ENCODE results near the gene PHGDH.

The PHGDH gene

DNA sequence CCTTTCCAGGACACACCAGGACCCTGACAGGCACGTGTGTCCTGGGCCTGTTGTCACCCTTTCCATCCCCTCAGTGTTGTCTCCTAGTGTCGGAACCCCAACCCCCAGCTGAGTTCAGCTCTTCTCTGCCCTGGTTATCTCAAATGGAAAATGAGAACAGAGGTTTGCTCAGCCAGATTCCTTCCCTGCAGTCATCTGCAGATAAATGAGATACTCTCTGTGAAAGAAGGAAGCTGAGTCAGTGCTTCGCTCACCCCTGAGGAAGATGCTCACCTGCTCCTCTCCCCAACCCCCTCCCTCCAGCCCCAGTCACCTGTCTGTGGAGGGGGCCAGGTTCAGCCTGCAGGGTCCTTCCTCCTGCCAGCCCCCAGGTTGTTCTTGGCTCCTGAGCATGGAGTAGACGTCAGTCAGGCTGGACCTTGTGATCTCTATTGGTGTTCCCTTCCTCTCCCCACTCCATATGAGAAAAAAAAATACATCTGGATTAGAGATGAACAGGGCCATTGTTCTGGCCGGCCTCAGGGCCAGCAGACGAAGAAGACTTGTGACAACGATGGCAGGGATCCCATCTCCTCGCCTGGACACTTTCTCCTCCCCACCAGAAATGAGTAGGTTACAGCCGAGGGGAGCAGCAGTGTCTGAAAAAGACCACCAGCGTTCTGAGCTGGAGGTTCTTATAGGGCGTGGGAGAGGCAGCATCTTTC lies 20.9 kb downstream of the PHGDH start:
- DNase-seq (ENCODE audit: low read depth in 2 of 2), result no peak

GRCh38 chr1:119733754-119734153 lies 22.0 kb downstream of the PHGDH start:
- no peak for DNase-seq (ENCODE audit: low read depth in 2 of 2)

DNA sequence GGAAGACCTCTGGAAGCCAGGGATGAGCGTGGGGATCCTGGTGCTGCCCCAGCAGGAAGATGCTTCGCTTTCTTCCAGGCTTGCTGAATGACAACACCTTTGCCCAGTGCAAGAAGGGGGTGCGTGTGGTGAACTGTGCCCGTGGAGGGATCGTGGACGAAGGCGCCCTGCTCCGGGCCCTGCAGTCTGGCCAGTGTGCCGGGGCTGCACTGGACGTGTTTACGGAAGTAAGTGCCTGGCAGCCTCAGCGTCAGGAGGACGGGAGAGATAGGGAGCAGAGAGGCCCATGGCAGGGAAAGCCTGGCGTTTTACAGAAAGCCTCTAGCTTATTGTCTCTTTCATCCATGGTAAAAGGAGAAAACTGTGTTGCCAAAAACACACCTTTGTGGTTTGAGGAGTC lies 23.5 kb downstream of the PHGDH start:
- DNase-seq (ENCODE audit: low read depth in 2 of 2), result no peak

GRCh38 chr1:119736649-119737039 lies 24.9 kb downstream of the PHGDH start:
- DNase-seq (ENCODE audit: low read depth in 2 of 2), result no peak

GRCh38 chr1:119737040-119737682 lies 25.4 kb downstream of the PHGDH start:
- DNase-seq (ENCODE audit: low read depth in 2 of 2), result no peak

- DNase-seq (ENCODE audit: low read depth in 2 of 2), result no peak
Observed at GRCh38 chr1:119738100-119738720, 26.5 kb downstream of the PHGDH start.

- no peak for DNase-seq (ENCODE audit: low read depth in 2 of 2)
Observed at GRCh38 chr1:119739150-119739549, 27.4 kb downstream of the PHGDH start.

- no peak for DNase-seq (ENCODE audit: low read depth in 2 of 2)
Observed at GRCh38 chr1:119740261-119740660, 28.5 kb downstream of the PHGDH start.

DNA sequence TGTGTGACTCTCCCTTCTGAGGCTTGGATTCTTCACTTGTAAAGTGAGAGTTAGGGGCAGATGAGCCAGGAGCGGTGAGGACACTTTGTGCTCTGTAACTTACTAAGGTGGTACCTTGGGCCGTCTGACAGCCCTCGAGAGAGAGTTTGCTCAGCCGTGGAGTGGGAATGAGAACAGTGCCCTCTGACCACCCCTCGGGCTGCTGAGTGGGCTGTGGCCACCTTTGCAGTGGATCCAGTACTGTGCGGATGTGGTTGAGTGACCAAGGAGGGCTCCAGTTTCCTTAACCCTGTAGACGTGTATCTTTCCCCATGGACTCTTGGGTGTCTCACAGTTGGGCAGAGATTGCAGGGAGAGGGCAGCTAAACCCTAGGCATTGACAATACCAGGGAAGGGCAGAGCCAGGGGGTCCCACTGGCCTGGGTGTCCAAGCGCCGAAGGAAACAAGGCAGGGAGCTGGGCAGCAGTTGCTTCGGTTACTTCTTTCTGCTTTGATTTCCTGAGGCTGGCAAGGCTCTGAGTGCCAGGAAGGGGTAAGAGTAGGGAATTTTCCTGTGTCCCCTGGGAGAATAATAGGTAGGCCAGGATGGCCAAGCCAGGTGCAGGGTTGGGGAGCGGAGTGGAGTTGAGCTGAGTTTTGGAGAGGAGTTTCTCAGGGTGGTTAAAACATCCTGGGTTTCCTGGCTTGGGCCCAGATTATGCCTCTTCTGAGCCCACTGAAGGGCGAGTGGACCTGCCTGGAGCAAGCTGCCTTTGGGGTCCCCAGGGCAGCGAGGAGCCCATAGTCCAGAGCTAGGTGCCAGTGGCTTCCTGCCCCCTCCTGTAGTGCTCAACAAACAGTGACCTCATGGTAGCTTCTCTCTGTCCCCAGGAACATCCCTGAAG lies 29.4 kb downstream of the PHGDH start:
- no peak for DNase-seq (ENCODE audit: low read depth in 2 of 2)

DNA sequence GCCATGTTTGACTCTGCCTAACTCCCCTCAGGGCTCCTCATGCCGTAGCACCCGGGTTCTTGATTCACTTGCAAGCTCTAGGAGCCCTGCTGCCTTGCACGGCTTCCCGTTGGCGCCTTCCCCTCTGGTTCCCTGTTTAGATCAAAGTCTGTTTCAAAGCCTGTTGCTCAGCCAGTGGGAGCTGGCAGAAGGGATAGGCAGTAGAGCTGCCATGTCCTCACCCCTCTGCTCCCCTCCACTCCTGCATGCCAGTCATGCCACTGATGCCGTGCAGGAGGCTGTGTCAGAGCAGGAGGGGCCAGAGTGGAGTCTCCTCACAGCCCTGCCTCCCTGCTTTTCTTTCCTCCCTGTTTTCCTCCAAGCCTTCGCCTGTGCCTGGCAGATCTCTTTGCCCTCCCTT lies 30.5 kb downstream of the PHGDH start:
- no peak for DNase-seq (ENCODE audit: low read depth in 2 of 2)

GRCh38 chr1:119742677-119743076 lies 30.9 kb downstream of the PHGDH start:
- DNase-seq (ENCODE audit: low read depth in 2 of 2), result no peak

DNA sequence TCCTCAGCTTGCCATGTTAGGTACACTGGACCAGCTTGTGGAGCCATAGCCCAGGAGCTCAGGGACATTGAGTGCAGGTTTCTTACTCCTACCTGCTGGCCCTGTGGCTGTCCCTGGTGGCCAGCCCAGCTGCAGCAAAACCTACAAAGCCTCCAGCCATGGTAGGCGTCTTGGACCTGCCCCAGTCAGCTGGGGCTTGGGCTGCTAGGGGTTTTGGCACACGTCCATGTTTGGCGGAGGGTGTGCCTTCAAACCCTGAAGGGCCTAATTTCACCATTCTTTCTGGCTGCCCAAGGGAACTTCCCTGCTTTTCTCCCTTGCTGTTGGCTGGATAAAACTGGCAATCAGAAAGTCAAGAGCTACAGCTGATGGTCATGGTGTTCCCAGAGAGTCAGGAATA lies 31.6 kb downstream of the PHGDH start:
- no peak for DNase-seq (ENCODE audit: low read depth in 2 of 2)

GRCh38 chr1:119743776-119744597 lies 32.3 kb downstream of the PHGDH start:
- no peak for DNase-seq (ENCODE audit: low read depth in 2 of 2)

GRCh38 chr1:119744598-119744942 lies 32.8 kb downstream of the PHGDH start:
- no peak for DNase-seq (ENCODE audit: low read depth in 2 of 2)

GRCh38 chr1:119745034-119745433 lies 33.3 kb downstream of the PHGDH start:
- DNase-seq (ENCODE audit: low read depth in 2 of 2), result no peak

GRCh38 chr1:119747451-119747850 lies 35.7 kb downstream of the PHGDH start:
- no peak for DNase-seq (ENCODE audit: low read depth in 2 of 2)

GRCh38 chr1:119748040-119748439 lies 36.3 kb downstream of the PHGDH start:
- DNase-seq (ENCODE audit: low read depth in 2 of 2), result no peak

GRCh38 chr1:119752592-119752991 lies 40.9 kb downstream of the PHGDH start:
- DNase-seq (ENCODE audit: low read depth in 2 of 2), result no peak

GRCh38 chr1:119758584-119758983 lies 46.9 kb downstream of the PHGDH start:
- no peak for DNase-seq (ENCODE audit: low read depth in 2 of 2)

GRCh38 chr1:119762409-119762808 lies 50.7 kb downstream of the PHGDH start:
- DNase-seq (ENCODE audit: low read depth in 2 of 2), result no peak

- no peak for DNase-seq (ENCODE audit: low read depth in 2 of 2)
Observed at GRCh38 chr1:119762953-119763352, 51.2 kb downstream of the PHGDH start.
